ENCODE measurements around the gene MED26. TPM values are rescaled to one million over a fixed set of nuclear protein-coding genes. Genes with fewer than 3 reads are reported as not detected.

The MED26 gene
- total and polyA plus RNA-seq, 2 of the 13 experiments (the other 11 are each of a cell fraction or from before 2014, with no cell fraction given): 3.5 to 3.8 TPM

DNA sequence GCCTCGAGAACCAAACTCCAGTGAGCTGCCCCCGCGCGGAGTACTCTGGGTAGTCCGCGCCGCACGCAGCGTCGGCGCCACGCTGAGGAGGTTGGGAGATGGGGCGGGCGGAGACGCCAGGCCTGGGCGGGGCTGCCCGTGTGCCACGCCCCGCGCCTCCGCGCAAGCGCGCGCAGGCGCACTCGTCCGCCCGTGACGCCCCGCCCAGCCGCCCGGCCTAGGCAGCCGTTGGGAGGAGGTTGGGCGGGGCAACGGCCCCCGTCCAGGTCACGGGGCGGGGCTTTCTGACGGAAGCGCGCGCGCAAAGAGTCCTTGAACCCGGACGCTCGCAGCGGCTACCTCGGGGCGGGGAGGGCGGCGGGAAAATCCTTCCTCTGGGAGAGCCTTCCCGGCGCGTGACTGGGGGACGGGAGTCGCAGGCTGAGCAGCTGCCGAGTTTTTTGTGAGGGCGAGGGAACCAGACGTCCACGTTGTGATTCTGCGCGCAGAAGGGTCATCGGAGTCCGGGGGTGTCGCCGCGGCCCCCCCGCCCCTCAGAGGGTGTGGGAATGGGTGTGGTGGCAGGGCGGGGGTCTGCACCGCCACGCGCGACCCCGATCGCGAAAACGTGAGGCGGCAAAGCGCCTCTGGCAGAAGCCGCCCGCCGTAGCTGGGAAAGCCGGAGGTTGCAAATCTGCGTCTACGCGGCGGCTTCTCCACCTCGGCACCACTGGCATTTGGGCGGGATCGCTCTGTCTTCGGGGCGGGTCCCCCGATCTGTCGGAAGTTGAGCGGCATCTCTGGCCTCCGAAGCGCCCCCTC, at the start of gene MED26 (continued):
- TF ChIP-seq TRAFD1 (CRISPR knock-in tag; IDR thresholded peaks at IDR 0.05; ENCODE audit: borderline replicate concordance): no peak
- TF ChIP-seq ZNF121 (CRISPR knock-in tag; IDR thresholded peaks at IDR 0.05): no peak
- TF ChIP-seq POLR2A (IDR thresholded peaks at IDR 0.05; ENCODE audit: insufficient read depth in 1 of 2, low read depth in 2 of 2, low read length in 2 of 2): peak; percentile 80 to 83
- TF ChIP-seq ZNF780A (CRISPR knock-in tag; IDR thresholded peaks at IDR 0.05): 0 out of 2 replicates have a peak, but pooled peaks have one; percentile 43
- TF ChIP-seq TGIF2 (CRISPR knock-in tag; IDR thresholded peaks at IDR 0.05): peak; percentile 33; the same call in 1 of the 2 replicates
- TF ChIP-seq, protein P1, sequence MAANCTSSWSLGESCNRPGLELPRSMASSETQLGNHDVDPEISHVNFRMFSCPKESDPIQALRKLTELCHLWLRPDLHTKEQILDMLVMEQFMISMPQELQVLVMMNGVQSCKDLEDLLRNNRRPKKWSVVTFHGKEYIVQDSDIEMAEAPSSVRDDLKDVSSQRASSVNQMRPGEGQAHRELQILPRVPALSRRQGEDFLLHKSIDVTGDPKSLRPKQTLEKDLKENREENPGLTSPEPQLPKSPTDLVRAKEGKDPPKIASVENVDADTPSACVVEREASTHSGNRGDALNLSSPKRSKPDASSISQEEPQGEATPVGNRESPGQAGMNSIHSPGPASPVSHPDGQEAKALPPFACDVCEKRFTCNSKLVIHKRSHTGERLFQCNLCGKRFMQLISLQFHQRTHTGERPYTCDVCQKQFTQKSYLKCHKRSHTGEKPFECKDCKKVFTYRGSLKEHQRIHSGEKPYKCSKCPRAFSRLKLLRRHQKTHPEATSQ (CRISPR knock-in tag; IDR thresholded peaks at IDR 0.05; ENCODE audit: borderline replicate concordance): 0 out of 2 replicates have a peak, but pooled peaks have one; percentile 68
- no peak for TF ChIP-seq ZNF530 (CRISPR knock-in tag; IDR thresholded peaks at IDR 0.05; ENCODE audit: low read depth)
- no peak for TF ChIP-seq TBP (CRISPR knock-in tag; IDR thresholded peaks at IDR 0.05)
- TF ChIP-seq MXD4 (CRISPR knock-in tag; IDR thresholded peaks at IDR 0.05): peak; percentile 93
- no peak for TF ChIP-seq ZBTB49 (CRISPR knock-in tag; IDR thresholded peaks at IDR 0.05; ENCODE audit: borderline replicate concordance)
- TF ChIP-seq ZNF713 (CRISPR knock-in tag; IDR thresholded peaks at IDR 0.05): no peak
- TF ChIP-seq, protein P2, sequence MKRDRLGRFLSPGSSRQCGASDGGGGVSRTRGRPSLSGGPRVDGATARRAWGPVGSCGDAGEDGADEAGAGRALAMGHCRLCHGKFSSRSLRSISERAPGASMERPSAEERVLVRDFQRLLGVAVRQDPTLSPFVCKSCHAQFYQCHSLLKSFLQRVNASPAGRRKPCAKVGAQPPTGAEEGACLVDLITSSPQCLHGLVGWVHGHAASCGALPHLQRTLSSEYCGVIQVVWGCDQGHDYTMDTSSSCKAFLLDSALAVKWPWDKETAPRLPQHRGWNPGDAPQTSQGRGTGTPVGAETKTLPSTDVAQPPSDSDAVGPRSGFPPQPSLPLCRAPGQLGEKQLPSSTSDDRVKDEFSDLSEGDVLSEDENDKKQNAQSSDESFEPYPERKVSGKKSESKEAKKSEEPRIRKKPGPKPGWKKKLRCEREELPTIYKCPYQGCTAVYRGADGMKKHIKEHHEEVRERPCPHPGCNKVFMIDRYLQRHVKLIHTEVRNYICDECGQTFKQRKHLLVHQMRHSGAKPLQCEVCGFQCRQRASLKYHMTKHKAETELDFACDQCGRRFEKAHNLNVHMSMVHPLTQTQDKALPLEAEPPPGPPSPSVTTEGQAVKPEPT (CRISPR knock-in tag; IDR thresholded peaks at IDR 0.05; ENCODE audit: low read depth): peak; percentile 51; the same call in 1 of the 2 replicates
- no peak for TF ChIP-seq ZNF616 (CRISPR knock-in tag; IDR thresholded peaks at IDR 0.05; ENCODE audit: low read depth)
- TF ChIP-seq HMG20A (CRISPR knock-in tag; IDR thresholded peaks at IDR 0.05; ENCODE audit: borderline replicate concordance): no peak
- no peak for TF ChIP-seq TRIM24 (CRISPR knock-in tag; IDR thresholded peaks at IDR 0.05)
- TF ChIP-seq, protein P3, sequence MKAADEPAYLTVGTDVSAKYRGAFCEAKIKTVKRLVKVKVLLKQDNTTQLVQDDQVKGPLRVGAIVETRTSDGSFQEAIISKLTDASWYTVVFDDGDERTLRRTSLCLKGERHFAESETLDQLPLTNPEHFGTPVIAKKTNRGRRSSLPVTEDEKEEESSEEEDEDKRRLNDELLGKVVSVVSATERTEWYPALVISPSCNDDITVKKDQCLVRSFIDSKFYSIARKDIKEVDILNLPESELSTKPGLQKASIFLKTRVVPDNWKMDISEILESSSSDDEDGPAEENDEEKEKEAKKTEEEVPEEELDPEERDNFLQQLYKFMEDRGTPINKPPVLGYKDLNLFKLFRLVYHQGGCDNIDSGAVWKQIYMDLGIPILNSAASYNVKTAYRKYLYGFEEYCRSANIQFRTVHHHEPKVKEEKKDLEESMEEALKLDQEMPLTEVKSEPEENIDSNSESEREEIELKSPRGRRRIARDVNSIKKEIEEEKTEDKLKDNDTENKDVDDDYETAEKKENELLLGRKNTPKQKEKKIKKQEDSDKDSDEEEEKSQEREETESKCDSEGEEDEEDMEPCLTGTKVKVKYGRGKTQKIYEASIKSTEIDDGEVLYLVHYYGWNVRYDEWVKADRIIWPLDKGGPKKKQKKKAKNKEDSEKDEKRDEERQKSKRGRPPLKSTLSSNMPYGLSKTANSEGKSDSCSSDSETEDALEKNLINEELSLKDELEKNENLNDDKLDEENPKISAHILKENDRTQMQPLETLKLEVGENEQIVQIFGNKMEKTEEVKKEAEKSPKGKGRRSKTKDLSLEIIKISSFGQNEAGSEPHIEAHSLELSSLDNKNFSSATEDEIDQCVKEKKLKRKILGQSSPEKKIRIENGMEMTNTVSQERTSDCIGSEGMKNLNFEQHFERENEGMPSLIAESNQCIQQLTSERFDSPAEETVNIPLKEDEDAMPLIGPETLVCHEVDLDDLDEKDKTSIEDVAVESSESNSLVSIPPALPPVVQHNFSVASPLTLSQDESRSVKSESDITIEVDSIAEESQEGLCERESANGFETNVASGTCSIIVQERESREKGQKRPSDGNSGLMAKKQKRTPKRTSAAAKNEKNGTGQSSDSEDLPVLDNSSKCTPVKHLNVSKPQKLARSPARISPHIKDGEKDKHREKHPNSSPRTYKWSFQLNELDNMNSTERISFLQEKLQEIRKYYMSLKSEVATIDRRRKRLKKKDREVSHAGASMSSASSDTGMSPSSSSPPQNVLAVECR (CRISPR knock-in tag; IDR thresholded peaks at IDR 0.05; ENCODE audit: borderline replicate concordance): peak; percentile 90
